ENCODE data around the gene NKX1-2. TPM values are rescaled to one million over a fixed set of nuclear protein-coding genes. Genes with fewer than 3 reads are reported as not detected.
A peak's percentile ranks its signal among the peaks of the same experiment; 100 is the strongest.

Gene NKX1-2
- total RNA-seq = not detected in 2 replicates

DNA sequence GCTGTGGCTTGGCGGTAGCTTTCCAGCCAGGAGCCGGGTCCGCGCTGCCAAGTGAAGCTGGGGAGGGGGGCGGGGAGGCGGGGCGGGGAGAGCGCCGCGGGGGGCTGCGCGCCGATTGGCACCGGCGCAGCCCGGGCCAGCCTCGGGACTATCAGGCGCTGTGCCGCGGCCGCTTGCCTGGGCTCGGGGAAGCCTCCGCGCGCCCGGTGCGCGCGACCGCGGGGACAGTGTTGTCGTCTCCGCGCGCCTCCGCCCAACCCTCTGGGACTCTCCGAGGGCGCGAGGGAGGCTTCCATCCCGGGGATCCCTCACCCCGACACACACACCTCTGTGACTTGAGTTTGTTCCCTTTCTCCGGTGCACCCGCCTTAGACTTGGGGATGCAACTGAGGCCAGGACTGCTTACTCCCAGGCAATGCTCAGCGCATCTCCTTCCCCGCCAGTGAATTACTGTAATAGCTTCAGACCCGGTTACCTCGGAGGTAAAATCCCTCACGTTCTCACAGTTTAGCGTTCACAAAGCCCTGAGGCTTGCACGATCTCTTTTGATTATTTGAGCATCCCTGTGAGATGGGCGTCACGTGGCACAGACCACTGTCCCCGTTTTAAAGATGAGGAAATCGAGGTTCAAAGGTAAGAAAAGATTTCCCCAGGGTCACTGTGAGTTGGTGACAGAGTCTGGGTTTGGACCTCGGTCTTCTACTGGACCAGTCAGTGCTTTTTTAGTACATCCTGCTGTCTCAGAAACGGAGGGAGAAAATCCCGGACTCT lies at the start of gene NKX1-2:
Gene NKX1-2, minus strand, starts transcription at position 24 of the 771 bp plus-strand sequence. CDS start 92 bp downstream, outside the sequence.
- peak; percentile 28 for ATAC-seq (ENCODE audit: low read depth)
- H3K27ac Mint-ChIP-seq = no peak within 1 kb of the TSS

DNA sequence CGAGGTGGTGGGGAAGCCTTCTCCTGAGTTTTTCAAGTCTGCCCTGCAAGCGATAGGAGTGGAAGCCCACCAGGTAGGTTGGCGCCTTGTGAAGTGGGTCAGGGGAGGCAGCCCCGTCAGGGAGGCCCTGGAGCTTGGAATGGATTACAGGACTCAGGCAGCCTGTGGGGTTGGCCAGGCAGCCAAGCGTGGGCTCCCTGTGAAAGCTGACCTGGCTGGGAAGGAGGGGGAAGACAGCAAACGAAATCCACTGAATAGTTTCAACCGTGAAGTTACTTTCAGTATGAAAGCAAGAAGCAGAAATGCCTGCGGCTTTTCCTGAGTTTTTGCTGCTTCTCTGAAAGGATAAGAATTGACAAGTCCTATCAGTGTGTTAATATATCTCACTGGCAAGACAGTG lies 48.2 kb upstream of the NKX1-2 start:
- peaks cover 2% of the 10 kb centered on the region for H3K4me1 Mint-ChIP-seq
- ATAC-seq (ENCODE audit: low read depth) (no peak), DNase-seq (no peak)
- intact Hi-C loops (cut with micrococcal nuclease) = no loop called here
- H3K36me3 Mint-ChIP-seq (ENCODE audit: low read depth) = peaks cover 28% of the 10 kb centered on the region
- CTCF ChIA-PET = no interaction called here
- H3K27me3 Mint-ChIP-seq = no peaks in the 10 kb centered on the region
- TF ChIP-seq CTCF (IDR thresholded peaks at IDR 0.05) = no peak
- H3K27ac Mint-ChIP-seq = no peak overlapping the region
- no peak overlapping the region for H3K4me3 Mint-ChIP-seq
- H3K9me3 Mint-ChIP-seq = peaks cover 5% of the 10 kb centered on the region
- POLR2A ChIA-PET = no interaction called here

More for the DNA sequence above, at the start of gene NKX1-2:
- POLR2A ChIA-PET = interaction anchor here (2.1 kb wide), 1 partner anchor 11 kb away, joined by 8 read pairs; the partner anchor contains the start of gene LHPP
- no peak for TF ChIP-seq CTCF (IDR thresholded peaks at IDR 0.05)
- H3K4me3 Mint-ChIP-seq = peak within 1 kb of the TSS; percentile 62
- no peak for DNase-seq
- CTCF ChIA-PET = no interaction called here
- H3K9me3 Mint-ChIP-seq = no peaks in the 10 kb centered on the region
- no peaks in the 10 kb centered on the region for H3K36me3 Mint-ChIP-seq (ENCODE audit: low read depth)
- H3K4me1 Mint-ChIP-seq = peaks cover 33% of the 10 kb centered on the region
- peaks cover 71% of the 10 kb centered on the region for H3K27me3 Mint-ChIP-seq
- intact Hi-C loops (cut with micrococcal nuclease) = no loop called here

DNA sequence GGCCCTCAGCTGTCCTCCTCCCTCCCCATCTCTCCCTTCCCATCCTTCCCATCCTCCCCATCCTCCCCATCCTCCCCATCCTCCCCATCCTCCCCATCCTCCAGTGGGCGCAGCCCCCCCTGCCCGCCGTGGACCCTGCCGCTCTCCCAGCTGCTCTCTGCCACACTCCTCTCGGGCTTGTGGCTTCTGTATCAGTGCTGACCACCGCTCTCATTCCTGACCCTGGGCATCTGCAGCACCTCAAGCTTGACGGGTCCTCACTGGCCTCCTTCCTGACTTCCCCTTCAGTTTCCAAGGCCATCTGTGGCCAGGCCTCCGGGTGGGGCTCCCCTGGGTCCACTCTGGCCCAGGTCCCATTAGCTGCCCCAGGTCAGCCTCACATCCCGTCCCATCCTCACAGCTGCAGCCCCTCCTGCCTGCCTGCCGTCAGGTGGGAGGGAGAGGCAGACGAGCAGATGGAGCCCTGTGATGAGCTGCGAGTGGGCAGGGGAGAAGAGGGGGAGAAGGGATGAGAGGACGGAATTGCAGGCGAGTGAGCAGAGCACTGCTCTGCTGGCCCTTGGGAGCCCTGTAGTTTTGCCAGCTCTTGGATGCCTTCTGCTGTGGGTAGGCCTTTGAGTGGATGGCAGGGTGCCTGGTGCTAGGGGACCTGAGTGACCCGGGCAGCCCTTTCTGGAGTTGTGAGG lies 47.5 kb upstream of the NKX1-2 start:
- CTCF ChIA-PET = no interaction called here
- H3K36me3 Mint-ChIP-seq (ENCODE audit: low read depth) = peaks cover 33% of the 10 kb centered on the region
- ATAC-seq (ENCODE audit: low read depth) (no peak), DNase-seq (no peak)
- H3K4me1 Mint-ChIP-seq = peaks cover 2% of the 10 kb centered on the region
- H3K9me3 Mint-ChIP-seq = peaks cover 5% of the 10 kb centered on the region
- TF ChIP-seq CTCF (IDR thresholded peaks at IDR 0.05) = no peak
- POLR2A ChIA-PET = no interaction called here
- no peaks in the 10 kb centered on the region for H3K27me3 Mint-ChIP-seq
- intact Hi-C loops (cut with micrococcal nuclease) = no loop called here
- H3K27ac Mint-ChIP-seq = no peak overlapping the region
- no peak overlapping the region for H3K4me3 Mint-ChIP-seq

GRCh38 chr10:124496620-124497019 lies 46.8 kb upstream of the NKX1-2 start:
- no peak overlapping the region for H3K4me3 Mint-ChIP-seq
- DNase-seq (no peak), ATAC-seq (ENCODE audit: low read depth) (no peak)
- no peak overlapping the region for H3K27ac Mint-ChIP-seq
- no peak for TF ChIP-seq CTCF (IDR thresholded peaks at IDR 0.05)
- intact Hi-C loops (cut with micrococcal nuclease) = no loop called here
- no peaks in the 10 kb centered on the region for H3K27me3 Mint-ChIP-seq
- POLR2A ChIA-PET = no interaction called here
- peaks cover 33% of the 10 kb centered on the region for H3K36me3 Mint-ChIP-seq (ENCODE audit: low read depth)
- peaks cover 2% of the 10 kb centered on the region for H3K4me1 Mint-ChIP-seq
- peaks cover 5% of the 10 kb centered on the region for H3K9me3 Mint-ChIP-seq
- CTCF ChIA-PET = no interaction called here

DNA sequence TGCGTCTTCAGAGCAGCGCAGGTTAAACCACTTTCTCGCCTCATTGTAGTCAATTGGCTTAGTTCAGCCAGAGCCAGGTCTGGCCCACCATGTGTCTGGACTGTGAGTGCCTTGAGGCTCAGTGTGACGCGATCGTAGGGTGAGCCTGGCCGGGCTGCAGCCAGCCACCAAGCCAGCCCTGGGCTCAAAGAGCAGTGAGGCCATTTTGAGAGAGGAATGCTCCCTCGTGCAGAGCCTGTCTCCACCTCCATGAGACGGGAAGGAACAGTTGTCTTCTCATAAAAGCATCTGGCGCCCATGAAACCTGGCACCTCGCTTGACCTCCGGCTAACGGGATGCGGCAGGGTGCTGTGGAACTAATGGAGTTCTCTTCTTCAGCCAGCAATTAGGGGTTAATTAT lies 46.3 kb upstream of the NKX1-2 start:
- POLR2A ChIA-PET = no interaction called here
- Mint-ChIP-seq H3K4me3 (no peak overlapping the region), H3K36me3 (ENCODE audit: low read depth) (peaks cover 33% of the 10 kb centered on the region), H3K9me3 (peaks cover 5% of the 10 kb centered on the region), H3K27me3 (no peaks in the 10 kb centered on the region), H3K27ac (no peak overlapping the region), H3K4me1 (peaks cover 2% of the 10 kb centered on the region)
- ATAC-seq (ENCODE audit: low read depth) (no peak), DNase-seq (no peak)
- CTCF ChIA-PET = no interaction called here
- intact Hi-C loops (cut with micrococcal nuclease) = no loop called here
- TF ChIP-seq CTCF (IDR thresholded peaks at IDR 0.05) = no peak

Data from activated B cell treated with CpG ODN at 0.5 μM for 24 hours (primary cell).